Kidney epithelial cell (primary cell): Measurements from ENCODE around the gene GALR3. TPM values are rescaled to one million over a fixed set of nuclear protein-coding genes. Genes with fewer than 3 reads are reported as not detected.

Experiments
- DNase-seq: peaks from one replicate; pipeline ENCODE4 v3.0.0-alpha.2; 2010; ENCODE audit warnings: low read depth
- H3K27me3 ChIP-seq: 2 replicates; pipeline ENCODE4 v1.6.0; 2011; ENCODE audit warnings: low read length; ENCODE audit not compliant: control insufficient read depth, insufficient read depth
- H3K36me3 ChIP-seq: 2 replicates; pipeline ENCODE4 v1.5.1; 2011; ENCODE audit warnings: low read length; ENCODE audit not compliant: control insufficient read depth, insufficient read depth
- H3K4me3 ChIP-seq: 2 replicates; pipeline ENCODE4 v1.5.1; 2011; ENCODE audit warnings: low read depth, mild to moderate bottlenecking, control low read depth, low read length
- CTCF ChIP-seq: IDR thresholded peaks from 2 replicates; pipeline ENCODE4 v1.5.1; 2011; ENCODE audit warnings: mild to moderate bottlenecking, moderate library complexity, low read length, control low read depth, inconsistent platforms; ENCODE audit not compliant: insufficient read depth, poor library complexity, severe bottlenecking
- total RNA-seq: library from RNA; depleted of rRNA; stranded (reverse); fragments of >200 nt; gene quantifications from 2 replicates; pipeline ENCODE4 v1.2.3, GENCODE V29; 2015

GALR3 gene
- total RNA-seq, 1 donor from 2014 or later, result not detected

- Histone ChIP-seq H3K36me3 (peaks cover 2% of the 10 kb centered on the region), H3K4me3 (no peak overlapping the region), H3K27me3 (no peaks in the 10 kb centered on the region)
- no peak for DNase-seq
- TF ChIP-seq CTCF, result no peak
Measured at GRCh38 chr22:37865510-37865909, 42.3 kb downstream of the GALR3 start.

GRCh38 chr22:37870273-37870672 lies 47.1 kb downstream of the GALR3 start:
- Histone ChIP-seq H3K4me3 (no peak overlapping the region), H3K27me3 (no peaks in the 10 kb centered on the region), H3K36me3 (peaks cover 4% of the 10 kb centered on the region)
- no peak for DNase-seq
- no peak for TF ChIP-seq CTCF

Other genes with a start within 250 kb of the GALR3 start
- not detected in 2 replicates for gene LGALS2, start 243.3 kb upstream of the GALR3 start, total RNA-seq
- 65.9 and 75.2 TPM in 2 replicates for gene GGA1, start 214.5 kb upstream of the GALR3 start, total RNA-seq
- gene SH3BP1, start 183.7 kb upstream of the GALR3 start, total RNA-seq, result 5.0 and 10.4 TPM in 2 replicates
- 13.3 and 14.3 TPM in 2 replicates for gene PDXP, start 164.7 kb upstream of the GALR3 start, total RNA-seq
- 500 and 806 TPM in 2 replicates for gene LGALS1, start 147.7 kb upstream of the GALR3 start, total RNA-seq
- 46.2 and 59.0 TPM in 2 replicates for gene NOL12, start 137.0 kb upstream of the GALR3 start, total RNA-seq
- 62.8 and 68.9 TPM in 2 replicates for gene TRIOBP, start 126.3 kb upstream of the GALR3 start, total RNA-seq
- 35.7 and 37.4 TPM in 2 replicates for gene GCAT, start 15.4 kb upstream of the GALR3 start, total RNA-seq
- 28.6 and 45.0 TPM in 2 replicates for gene ANKRD54, start 21.0 kb downstream of the GALR3 start, total RNA-seq
- 439 and 469 TPM in 2 replicates for gene EIF3L, start 26.0 kb downstream of the GALR3 start, total RNA-seq
- gene MICALL1, start 82.9 kb downstream of the GALR3 start, total RNA-seq, result 115 and 140 TPM in 2 replicates
- gene C22orf23, start 130.2 kb downstream of the GALR3 start, total RNA-seq, result 0.75 TPM in 1 of 2 replicates, not detected in the other
- gene POLR2F, start 130.3 kb downstream of the GALR3 start, total RNA-seq, result 77.9 and 79.8 TPM in 2 replicates
- gene SOX10, start 161.2 kb downstream of the GALR3 start, total RNA-seq, result not detected in 2 replicates
- 53.9 and 55.6 TPM in 2 replicates for gene PICK1, start 234.0 kb downstream of the GALR3 start, total RNA-seq